ENCODE results near the gene IL17D.
"Not testable (repeated sequence)": the region's sequence is repeated elsewhere in the genome, so short reads cannot be mapped to it uniquely, and the experiment has no call there.

DNA sequence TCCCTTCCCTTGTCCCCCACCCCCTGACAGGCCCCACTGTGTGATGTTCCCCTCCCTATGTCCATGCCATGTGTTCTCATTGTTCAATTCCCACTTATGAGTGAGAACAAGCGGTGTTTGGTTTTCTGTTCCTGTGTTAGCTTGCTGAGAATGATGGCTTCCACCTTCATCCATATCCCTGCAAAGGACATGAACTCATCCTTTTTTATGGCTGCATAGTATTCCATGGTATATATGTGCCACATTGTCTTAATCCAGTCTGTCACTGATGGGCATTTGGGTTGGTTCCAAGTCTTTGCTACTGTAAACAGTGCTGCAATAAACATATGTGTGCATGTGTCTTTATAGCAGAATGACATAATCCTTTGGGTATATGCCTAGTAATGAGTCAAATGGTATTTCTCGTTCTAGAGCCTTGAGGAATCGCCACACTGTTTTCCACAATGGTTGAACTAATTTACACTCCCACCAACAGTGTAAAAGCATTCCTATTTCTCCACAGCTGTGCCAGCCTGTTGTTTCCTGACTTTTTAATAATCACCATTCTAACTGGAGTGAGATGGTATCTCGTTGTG lies 40.4 kb downstream of the IL17D start:
- TF ChIP-seq EZH2 (IDR thresholded peaks at IDR 0.05; ENCODE audit: borderline replicate concordance, low read length); CTCF (IDR thresholded peaks at IDR 0.05; ENCODE audit: low read length): not testable (repeated sequence)
